ENCODE measurements around the gene KCNG2. TPM values are rescaled to one million over a fixed set of nuclear protein-coding genes. Genes with fewer than 3 reads are reported as not detected.

Gene KCNG2
- total and polyA plus RNA-seq, 4 donors: 0.03 to 0.23 (median 0.08) TPM; not detected in 1

- peak; percentile 28 for DNase-seq (ENCODE audit: low spot score)
- no peak overlapping the region for H3K9ac ChIP-seq (ENCODE audit: low read depth in 1 of 2, low read length in 2 of 2)
- H3K36me3 ChIP-seq (ENCODE audit: control insufficient read depth in 4 of 4, insufficient read depth in 3 of 4, low read depth in 1 of 4, low read length in 3 of 4): peaks cover 3 to 43% (median 33%) of the 10 kb centered on the region in 4 donors
- H3K4me1 ChIP-seq (ENCODE audit: control insufficient read depth in 4 of 4, insufficient read depth in 4 of 4, low read length in 3 of 4): peaks cover 0 to 8% (median 2%) of the 10 kb centered on the region in 4 donors
- H3K27ac ChIP-seq (ENCODE audit: low read depth in 1 of 2, low read length in 2 of 2): no peak overlapping the region
- peaks cover 0 to 3% (median 2%) of the 10 kb centered on the region in 4 donors for H3K9me3 ChIP-seq (ENCODE audit: control insufficient read depth in 4 of 4, low read length in 3 of 4)
- 93% methylated on average over 25 of the region's 25 CpGs for WGBS
- H3K27me3 ChIP-seq (ENCODE audit: control insufficient read depth in 4 of 4, insufficient read depth in 4 of 4, low read length in 3 of 4): no peaks in the 10 kb centered on the region
- no peak overlapping the region for H3K4me3 ChIP-seq (ENCODE audit: low read depth in 1 of 3, low read length in 3 of 3)
- TF ChIP-seq FOXA1 (IDR thresholded peaks at IDR 0.05) (no peak), EGR1 (IDR thresholded peaks at IDR 0.05; ENCODE audit: low read depth in 2 of 2) (no peak), GABPA (IDR thresholded peaks at IDR 0.05 in 1 of 2, conservative IDR thresholded peaks at IDR 0.05 in 1 of 2) (no peak), NR2F2 (IDR thresholded peaks at IDR 0.05) (no peak), HNF4A (conservative IDR thresholded peaks at IDR 0.05) (no peak), MAX (IDR thresholded peaks at IDR 0.05) (no peak), JUND (IDR thresholded peaks at IDR 0.05) (no peak), RXRA (IDR thresholded peaks at IDR 0.05) (no peak), YY1 (IDR thresholded peaks at IDR 0.05) (no peak), REST (IDR thresholded peaks at IDR 0.05) (no peak), SP1 (IDR thresholded peaks at IDR 0.05) (no peak), FOXA2 (IDR thresholded peaks at IDR 0.05) (no peak)
- TF ChIP-seq, protein P1, sequence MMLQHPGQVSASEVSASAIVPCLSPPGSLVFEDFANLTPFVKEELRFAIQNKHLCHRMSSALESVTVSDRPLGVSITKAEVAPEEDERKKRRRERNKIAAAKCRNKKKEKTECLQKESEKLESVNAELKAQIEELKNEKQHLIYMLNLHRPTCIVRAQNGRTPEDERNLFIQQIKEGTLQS (IDR thresholded peaks at IDR 0.05): no peak
These were observed 130.1 kb downstream of the KCNG2 start for GRCh38 chr18:79927607-79928562.

GRCh38 chr18:79928563-79928960 is 130.8 kb downstream of the KCNG2 start:
- Histone ChIP-seq H3K4me3 (ENCODE audit: low read depth in 1 of 3, low read length in 3 of 3) (no peak overlapping the region), H3K36me3 (ENCODE audit: control insufficient read depth in 4 of 4, insufficient read depth in 3 of 4, low read depth in 1 of 4, low read length in 3 of 4) (peaks cover 3 to 41% (median 33%) of the 10 kb centered on the region in 4 donors), H3K9me3 (ENCODE audit: control insufficient read depth in 4 of 4, low read length in 3 of 4) (peaks cover 0 to 3% (median 2%) of the 10 kb centered on the region in 4 donors), H3K27me3 (ENCODE audit: control insufficient read depth in 4 of 4, insufficient read depth in 4 of 4, low read length in 3 of 4) (no peaks in the 10 kb centered on the region), H3K27ac (ENCODE audit: low read depth in 1 of 2, low read length in 2 of 2) (no peak overlapping the region), H3K4me1 (ENCODE audit: control insufficient read depth in 4 of 4, insufficient read depth in 4 of 4, low read length in 3 of 4) (peaks cover 0 to 9% (median 3%) of the 10 kb centered on the region in 4 donors), H3K9ac (ENCODE audit: low read depth in 1 of 2, low read length in 2 of 2) (no peak overlapping the region)
- peak; percentile 9 for DNase-seq (ENCODE audit: low spot score)
- 97% methylated on average over 9 of the region's 9 CpGs for WGBS
- no peak for TF ChIP-seq ZBTB33 (IDR thresholded peaks at IDR 0.05)
- TF ChIP-seq, protein P1 (IDR thresholded peaks at IDR 0.05): no peak
- no peak for TF ChIP-seq YY1 (IDR thresholded peaks at IDR 0.05)
- TF ChIP-seq GABPA (IDR thresholded peaks at IDR 0.05 in 1 of 2, conservative IDR thresholded peaks at IDR 0.05 in 1 of 2): no peak
- no peak for TF ChIP-seq RAD21 (IDR thresholded peaks at IDR 0.05)
- no peak for TF ChIP-seq FOXA1 (IDR thresholded peaks at IDR 0.05)
- TF ChIP-seq, protein P2, sequence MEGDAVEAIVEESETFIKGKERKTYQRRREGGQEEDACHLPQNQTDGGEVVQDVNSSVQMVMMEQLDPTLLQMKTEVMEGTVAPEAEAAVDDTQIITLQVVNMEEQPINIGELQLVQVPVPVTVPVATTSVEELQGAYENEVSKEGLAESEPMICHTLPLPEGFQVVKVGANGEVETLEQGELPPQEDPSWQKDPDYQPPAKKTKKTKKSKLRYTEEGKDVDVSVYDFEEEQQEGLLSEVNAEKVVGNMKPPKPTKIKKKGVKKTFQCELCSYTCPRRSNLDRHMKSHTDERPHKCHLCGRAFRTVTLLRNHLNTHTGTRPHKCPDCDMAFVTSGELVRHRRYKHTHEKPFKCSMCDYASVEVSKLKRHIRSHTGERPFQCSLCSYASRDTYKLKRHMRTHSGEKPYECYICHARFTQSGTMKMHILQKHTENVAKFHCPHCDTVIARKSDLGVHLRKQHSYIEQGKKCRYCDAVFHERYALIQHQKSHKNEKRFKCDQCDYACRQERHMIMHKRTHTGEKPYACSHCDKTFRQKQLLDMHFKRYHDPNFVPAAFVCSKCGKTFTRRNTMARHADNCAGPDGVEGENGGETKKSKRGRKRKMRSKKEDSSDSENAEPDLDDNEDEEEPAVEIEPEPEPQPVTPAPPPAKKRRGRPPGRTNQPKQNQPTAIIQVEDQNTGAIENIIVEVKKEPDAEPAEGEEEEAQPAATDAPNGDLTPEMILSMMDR (IDR thresholded peaks at IDR 0.05; ENCODE audit: low read depth, low read length, missing input control): no peak

Data from liver (tissue), 9 donors.